Activated CD8-positive, alpha-beta memory T cell treated with anti-CD3 and anti-CD28 coated beads for 36 hours (primary cell): Measurements from ENCODE around the gene LRRTM2. TPM values are rescaled to one million over a fixed set of nuclear protein-coding genes. Genes with fewer than 3 reads are reported as not detected.
"Not testable (repeated sequence)": the region's sequence is repeated elsewhere in the genome, so short reads cannot be mapped to it uniquely, and the experiment has no call there.

ENCODE experiments used
- CTCF ChIA-PET: fragments of 350-600 bp; sonication (Branson Sonifier 250); formaldehyde crosslinking; loops from one replicate; lab custom pipeline; 2021; ENCODE audit warnings: antibody characterized with exemption; lab: Charles Lee
- POLR2A ChIA-PET: fragments of 350-600 bp; sonication (Branson Sonifier 250); formaldehyde crosslinking; loops from one replicate; lab custom pipeline; 2021; ENCODE audit warnings: antibody characterized with exemption; lab: Charles Lee
- total RNA-seq, 2 experiments: library from RNA; stranded (reverse); gene quantifications; one replicate each; pipeline ENCODE4 v1.2.3, GENCODE V29; 2021

The LRRTM2 gene
- total RNA-seq, result not detected

GRCh38 chr5:138874771-138875551 is at the start of gene LRRTM2:
Gene LRRTM2, minus strand, starts transcription at chr5:138875335. Its CDS starts 424 bp downstream, at chr5:138874911.
- CTCF ChIA-PET, result no interaction called here
- POLR2A ChIA-PET, result no interaction called here

- POLR2A ChIA-PET, result no interaction called here
- CTCF ChIA-PET, result no interaction called here
These were observed 47.4 kb upstream of the LRRTM2 start for GRCh38 chr5:138922494-138922893.

GRCh38 chr5:138921362-138921761 is 46.2 kb upstream of the LRRTM2 start:
- POLR2A ChIA-PET, CTCF ChIA-PET: not testable (repeated sequence)

GRCh38 chr5:138920181-138920580 is 45.0 kb upstream of the LRRTM2 start:
- CTCF ChIA-PET, result interaction anchor here (0.6 kb wide), 1 partner anchor 120 kb away, joined by 4 read pairs; no protein-coding TSS in a partner anchor

GRCh38 chr5:138918686-138919085 is 43.6 kb upstream of the LRRTM2 start:
- CTCF ChIA-PET, result no interaction called here

More at GRCh38 chr5:138920181-138920580, 45.0 kb upstream of the LRRTM2 start:
- POLR2A ChIA-PET, result interaction anchor here (0.6 kb wide), 1 partner anchor 223 kb away, joined by 3 read pairs; no protein-coding TSS in a partner anchor

GRCh38 chr5:138914338-138914737 is 39.2 kb upstream of the LRRTM2 start:
- POLR2A ChIA-PET, result no interaction called here

More at GRCh38 chr5:138918686-138919085, 43.6 kb upstream of the LRRTM2 start:
- POLR2A ChIA-PET, result no interaction called here

GRCh38 chr5:138913773-138914172 is 38.6 kb upstream of the LRRTM2 start:
- CTCF ChIA-PET, result interaction anchor here (0.5 kb wide), 1 partner anchor 802 kb away, joined by 5 read pairs; no protein-coding TSS in a partner anchor
- POLR2A ChIA-PET, result no interaction called here

More at GRCh38 chr5:138914338-138914737, 39.2 kb upstream of the LRRTM2 start:
- CTCF ChIA-PET, result no interaction called here

GRCh38 chr5:138912093-138912492 is 37.0 kb upstream of the LRRTM2 start:
- ChIA-PET CTCF (no interaction called here), POLR2A (no interaction called here)

- ChIA-PET CTCF (no interaction called here), POLR2A (no interaction called here)
These were observed 36.3 kb upstream of the LRRTM2 start for GRCh38 chr5:138911441-138911840.

GRCh38 chr5:138910546-138911185 is 35.5 kb upstream of the LRRTM2 start:
- ChIA-PET CTCF (interaction anchor here (0.7 kb wide), 2 partner anchors 21 to 122 kb away, joined by 4 to 5 read pairs; no protein-coding TSS in a partner anchor), POLR2A (no interaction called here)

GRCh38 chr5:138909734-138910133 is 34.6 kb upstream of the LRRTM2 start:
- CTCF ChIA-PET, result no interaction called here
- POLR2A ChIA-PET, result no interaction called here

- POLR2A ChIA-PET, result no interaction called here
These were observed 30.4 kb upstream of the LRRTM2 start for GRCh38 chr5:138905541-138905940.

GRCh38 chr5:138903130-138903775 is 28.1 kb upstream of the LRRTM2 start:
- POLR2A ChIA-PET, result no interaction called here
- CTCF ChIA-PET, result no interaction called here

More at GRCh38 chr5:138905541-138905940, 30.4 kb upstream of the LRRTM2 start:
- CTCF ChIA-PET, result no interaction called here

GRCh38 chr5:138901716-138902115 is 26.6 kb upstream of the LRRTM2 start:
- CTCF ChIA-PET, result no interaction called here

GRCh38 chr5:138900281-138900965 is 25.3 kb upstream of the LRRTM2 start:
- CTCF ChIA-PET, result no interaction called here

More at GRCh38 chr5:138901716-138902115, 26.6 kb upstream of the LRRTM2 start:
- POLR2A ChIA-PET, result no interaction called here

GRCh38 chr5:138898742-138899141 is 23.6 kb upstream of the LRRTM2 start:
- ChIA-PET CTCF (no interaction called here), POLR2A (no interaction called here)

More at GRCh38 chr5:138900281-138900965, 25.3 kb upstream of the LRRTM2 start:
- POLR2A ChIA-PET, result no interaction called here

GRCh38 chr5:138898299-138898698 is 23.2 kb upstream of the LRRTM2 start:
- ChIA-PET POLR2A (no interaction called here), CTCF (no interaction called here)

- ChIA-PET CTCF (no interaction called here), POLR2A (no interaction called here)
These were observed 20.8 kb upstream of the LRRTM2 start for GRCh38 chr5:138895918-138896317.

- POLR2A ChIA-PET, result no interaction called here
- CTCF ChIA-PET, result no interaction called here
These were observed 15.5 kb upstream of the LRRTM2 start for GRCh38 chr5:138890644-138891043.
